Endothelial cell of umbilical vein (primary cell): ENCODE results near the gene CUBN. TPM values are rescaled to one million over a fixed set of nuclear protein-coding genes. Genes with fewer than 3 reads are reported as not detected.

Experiments used
- BruUV-seq: library from RNA; stranded (reverse); fragments of 400-500 nt; replicated peaks from 2 replicates; lab custom pipeline; 2021; lab: Mats Ljungman, UMichigan
- CTCF ChIA-PET: fragments of 300-600, 350-600 bp; sonication (Branson Sonifier 250); formaldehyde crosslinking; loops from one replicate; lab custom pipeline; 2021; ENCODE audit warnings: antibody characterized with exemption, inconsistent platforms; lab: Charles Lee
- POLR2A ChIA-PET: fragments of 300-600, 350-600 bp; sonication (Branson Sonifier 250); formaldehyde crosslinking; loops from one replicate; lab custom pipeline; 2021; ENCODE audit warnings: antibody characterized with exemption, inconsistent platforms; lab: Charles Lee
- DNase-seq: peaks from one replicate; pipeline ENCODE4 v3.0.0-alpha.2; 2011; ENCODE audit warnings: low read depth, low spot score
- FAIRE-seq: peaks from 2 replicates; lab custom pipeline; 2011; peaks lifted over from hg19 to GRCh38; lab: Jason Lieb, UNC
- H2AFZ ChIP-seq: 2 replicates; pipeline ENCODE4 v1.6.0; 2012; ENCODE audit warnings: low read depth, low read length, control low read depth, inconsistent platforms
- H3K27ac ChIP-seq: 2 replicates; pipeline ENCODE4 v1.5.1; 2011; ENCODE audit warnings: low read depth, mild to moderate bottlenecking, control low read depth, low read length, moderate library complexity; ENCODE audit not compliant: insufficient read depth
- H3K27me3 ChIP-seq, 2 experiments: 2 replicates each; pipeline versions ENCODE4 v1.6.0 to v1.6.1; 2011; ENCODE audit warnings: low read length in 2 of 2, mixed read lengths in 1 of 2; ENCODE audit not compliant: control insufficient read depth in 2 of 2, insufficient read depth in 2 of 2
- H3K36me3 ChIP-seq, 2 experiments: 2 replicates in 1 of 2; 3 replicates in 1 of 2; pipeline ENCODE4 v1.5.1; 2011; ENCODE audit warnings: low read length in 2 of 2, mild to moderate bottlenecking in 1 of 2, moderate library complexity in 1 of 2; ENCODE audit not compliant: control insufficient read depth in 2 of 2, insufficient read depth in 2 of 2; ENCODE audit errors: extremely low read depth in 1 of 2
- H3K4me1 ChIP-seq: 3 replicates; pipeline ENCODE4 v1.5.1; 2011; ENCODE audit warnings: mild to moderate bottlenecking, low read length; ENCODE audit not compliant: control insufficient read depth, insufficient read depth; ENCODE audit errors: extremely low read depth
- H3K4me2 ChIP-seq: 2 replicates; pipeline ENCODE4 v1.6.1; 2011; ENCODE audit warnings: low read length, control low read depth, mixed read lengths; ENCODE audit not compliant: insufficient read depth
- H3K4me3 ChIP-seq, 3 experiments: fragments of 200-600 bp in 1 of 3; sonication (generic), shearing (Covaris generic) in 1 of 3; replicated peaks in 1 of 3; 2 replicates each; pipeline ENCODE4 v1.5.1; 2011 to 2016; ENCODE audit warnings: control low read depth in 3 of 3, low read length in 3 of 3, mild to moderate bottlenecking in 2 of 3, inconsistent platforms in 1 of 3, low read depth in 1 of 3, moderate library complexity in 1 of 3; ENCODE audit not compliant: insufficient read depth in 1 of 3
- H3K79me2 ChIP-seq: 2 replicates; pipeline ENCODE4 v1.6.0; 2012; ENCODE audit warnings: low read length, inconsistent platforms; ENCODE audit not compliant: control insufficient read depth, insufficient read depth
- H3K9ac ChIP-seq: replicated peaks from 2 replicates; pipeline ENCODE3; 2011; ENCODE audit warnings: low read length, control low read depth; ENCODE audit not compliant: insufficient read depth; ENCODE audit errors: extremely low read depth
- H3K9me1 ChIP-seq: replicated peaks from 3 replicates; pipeline ENCODE4 v1.6.0; 2011; ENCODE audit warnings: mild to moderate bottlenecking, low read length; ENCODE audit not compliant: control insufficient read depth, insufficient read depth; ENCODE audit errors: extremely low read depth
- H3K9me3 ChIP-seq: replicated peaks from 2 replicates; pipeline ENCODE4 v1.5.1; 2012; ENCODE audit warnings: low read length, inconsistent platforms; ENCODE audit not compliant: control insufficient read depth, insufficient read depth
- H4K20me1 ChIP-seq: replicated peaks from 2 replicates; pipeline ENCODE3; 2011; ENCODE audit warnings: mild to moderate bottlenecking, low read length; ENCODE audit not compliant: control insufficient read depth, insufficient read depth; ENCODE audit errors: extremely low read depth
- CTCF ChIP-seq, 2 donors: IDR thresholded peaks; 1 replicate in 1 of 2; 2 replicates in 1 of 2; pipeline ENCODE4 v1.5.1; 2011; ENCODE audit warnings: low read length in 2 of 2, mild to moderate bottlenecking in 2 of 2, moderate library complexity in 2 of 2, control low read depth in 1 of 2, inconsistent platforms in 1 of 2, low read depth in 1 of 2; ENCODE audit not compliant: insufficient read depth in 1 of 2; ENCODE audit errors: extremely low read depth in 1 of 2
- EZH2 ChIP-seq: IDR thresholded peaks from 2 replicates; pipeline ENCODE4 v1.6.1; 2012; ENCODE audit warnings: borderline replicate concordance, low read depth, mild to moderate bottlenecking, moderate library complexity, low read length, inconsistent platforms; ENCODE audit not compliant: severe bottlenecking
- FOS ChIP-seq: IDR thresholded peaks from 2 replicates; pipeline ENCODE4 v1.6.1; 2011; ENCODE audit warnings: mild to moderate bottlenecking, low read length, moderate library complexity, borderline replicate concordance; ENCODE audit not compliant: insufficient read depth
- GATA2 ChIP-seq: IDR thresholded peaks from 2 replicates; pipeline ENCODE4 v1.7.0; 2011; ENCODE audit warnings: low read depth, mild to moderate bottlenecking, moderate library complexity, mixed read lengths, low read length; ENCODE audit not compliant: insufficient read length, insufficient read depth
- JUN ChIP-seq: IDR thresholded peaks from 2 replicates; pipeline ENCODE4 v1.6.1; 2011; ENCODE audit warnings: borderline replicate concordance, low read depth; ENCODE audit not compliant: insufficient read length, insufficient read depth
- MAX ChIP-seq: IDR thresholded peaks from 2 replicates; pipeline ENCODE4 v1.6.1; 2011; ENCODE audit not compliant: insufficient read depth, insufficient read length
- MYC ChIP-seq: IDR thresholded peaks from one replicate; pipeline ENCODE4 v1.6.1; 2011; ENCODE audit warnings: mild to moderate bottlenecking, low read depth, low read length
- POLR2A ChIP-seq: IDR thresholded peaks from 2 replicates; pipeline ENCODE4 v1.6.1; 2012; ENCODE audit warnings: low read depth, mild to moderate bottlenecking, control low read depth, low read length
- POLR2AphosphoS5 ChIP-seq: IDR thresholded peaks from 2 replicates; pipeline ENCODE4 v1.6.1; 2012; ENCODE audit warnings: low read depth, mild to moderate bottlenecking, control low read depth, low read length, moderate library complexity; ENCODE audit not compliant: insufficient read depth
- dilution Hi-C: fragments of 300-500 bp; cut with MboI; formaldehyde crosslinking; loops from one replicate; pipeline ENCODE4 v1.15.0; 2019; ENCODE audit warnings: low sequenced_read_pairs; ENCODE audit not compliant: extremely low pct_ligation_motif_present
- intact Hi-C: fragments of 100-400 bp; cut with micrococcal nuclease; formaldehyde crosslinking; loops from one replicate; pipeline ENCODE4 v1.10.0; 2022
- polyA plus RNA-seq, 4 experiments: library from polyadenylated mRNA; depleted of rRNA in 3 of 4; stranded (reverse) in 3 of 4; unstranded in 1 of 4; fragments of >200 nt; gene quantifications; 2 replicates each; pipeline versions ENCODE4 v1.2.1 to v1.2.3, GENCODE V29; 2011 to 2012; ENCODE audit warnings: missing spikeins in 1 of 4
- total RNA-seq: library from RNA; stranded (reverse); gene quantifications from 2 replicates; pipeline ENCODE4 v1.2.3, GENCODE V29; 2021

CUBN gene
- total and polyA plus RNA-seq, 2 donors (not counting 3 experiments of a cell fraction or from before 2014, with no cell fraction given): 2.7 to 4.6 TPM

- BruUV-seq: no TSS peak
- peaks cover 0 to 3% of the 10 kb centered on the region in 2 experiments for H3K36me3 ChIP-seq
- no peak overlapping the region for H3K27ac ChIP-seq
- no peaks in the 10 kb centered on the region for H3K9me3 ChIP-seq
- H3K4me2 ChIP-seq: no peak overlapping the region
- intact Hi-C loops: no loop called here
- no peak overlapping the region for H3K4me3 ChIP-seq
- CTCF ChIA-PET: no interaction called here
- H3K4me1 ChIP-seq: no peaks in the 10 kb centered on the region
- H3K9ac ChIP-seq: no peak overlapping the region
- H4K20me1 ChIP-seq: no peaks in the 10 kb centered on the region
- POLR2A ChIA-PET: no interaction called here
- peaks cover 9% of the 10 kb centered on the region for H3K79me2 ChIP-seq
- no peaks in the 10 kb centered on the region for H3K9me1 ChIP-seq
- FAIRE-seq (no peak), DNase-seq (no peak)
- dilution Hi-C loops: no loop called here
- no peak overlapping the region for H2AFZ ChIP-seq
- TF ChIP-seq MAX (no peak), CTCF (IDR thresholded peaks at IDR 0.05; ENCODE audit: extremely low read depth in 1 of 2, insufficient read depth in 1 of 2, low read depth in 1 of 2, low read length in 2 of 2) (no peak), MYC (no peak), POLR2AphosphoS5 (no peak), GATA2 (no peak), EZH2 (no peak), JUN (no peak), POLR2A (no peak), FOS (no peak)
- no peaks in the 10 kb centered on the region for H3K27me3 ChIP-seq
Observed at GRCh38 chr10:16787361-16787791, 342.2 kb downstream of the CUBN start.
